Mucosa of descending colon (tissue), 3 donors: Measurements from ENCODE around the gene DRC7. TPM values are rescaled to one million over a fixed set of nuclear protein-coding genes. Genes with fewer than 3 reads are reported as not detected.
A peak's percentile ranks its signal among the peaks of the same experiment; 100 is the strongest.

Experiments
- ATAC-seq: fragments of 200-7000 bp; cut with Tn5 transposase; one replicate; pipeline ENCODE4 v1.9.1; 2020; ENCODE audit warnings: mild to moderate bottlenecking, moderate library complexity
- DNase-seq, 3 donors: peaks; one replicate each; pipeline ENCODE4 v3.0.0-alpha.2; 2020
- H3K36me3 ChIP-seq: fragments of 200-600 bp; one replicate; pipeline ENCODE4 v1.8.0; 2021; ENCODE audit warnings: low read depth, mild to moderate bottlenecking
- H3K4me1 ChIP-seq: fragments of 200-600 bp; one replicate; pipeline ENCODE4 v1.8.0; 2021; ENCODE audit warnings: low read depth, mild to moderate bottlenecking
- H3K4me3 ChIP-seq: fragments of 200-600 bp; one replicate; pipeline ENCODE4 v1.8.0; 2021; ENCODE audit warnings: mild to moderate bottlenecking
- H3K9me3 ChIP-seq: fragments of 200-600 bp; one replicate; pipeline ENCODE4 v1.8.0; 2021; ENCODE audit warnings: mild to moderate bottlenecking
- CTCF ChIP-seq: fragments of 200-600 bp; IDR thresholded peaks from one replicate; pipeline ENCODE4 v1.8.0; 2022; ENCODE audit warnings: antibody characterized with exemption, mild to moderate bottlenecking
- intact Hi-C, 2 donors: fragments of 100-400 bp; cut with DNase I in 1 of 2; cut with micrococcal nuclease in 1 of 2; formaldehyde crosslinking; loops; one replicate each; pipeline versions ENCODE4 v1.11.0 to v1.11.1; 2022; cut with DNase I, micrococcal nuclease
- total RNA-seq, 3 donors: library from RNA; stranded (reverse); fragmentation: NEBNext Ultra II Directional in 2 of 3; extraction: Animal tissue kit (Norgen Biotek cat#: 25700) in 2 of 3; gene quantifications; one replicate each; pipeline versions ENCODE4 v1.2.1 to v1.2.4, GENCODE V29; 2021 to 2023
- donor health status: DM: no; HTN: no; CAD: no; lungs with moderate emphysema.
- donor health status: DM: no; HTN: no; CAD: no.
- donor health status: DM: no; HTN: yes; CAD: no.

The DRC7 gene
- total RNA-seq, 3 donors from 2014 or later, result not detected

GRCh38 chr16:57677622-57678369 lies 16.8 kb upstream of the DRC7 start:
- Histone ChIP-seq H3K4me3 (no peak overlapping the region), H3K36me3 (no peaks in the 10 kb centered on the region), H3K9me3 (no peaks in the 10 kb centered on the region), H3K4me1 (no peaks in the 10 kb centered on the region)
- TF ChIP-seq CTCF, result no peak
- intact Hi-C loops, result no loop called here
- no peak for DNase-seq
- peak; percentile 28 for ATAC-seq

- ATAC-seq, result no peak
- no peak for DNase-seq
- H3K4me1 ChIP-seq, result no peaks in the 10 kb centered on the region
- no peaks in the 10 kb centered on the region for H3K9me3 ChIP-seq
- no peaks in the 10 kb centered on the region for H3K36me3 ChIP-seq
- no peak overlapping the region for H3K4me3 ChIP-seq
- intact Hi-C loops, result no loop called here
- no peak for TF ChIP-seq CTCF
Observed at GRCh38 chr16:57679016-57679415, 15.6 kb upstream of the DRC7 start.

GRCh38 chr16:57679767-57680482 lies 14.7 kb upstream of the DRC7 start:
- no peaks in the 10 kb centered on the region for H3K4me1 ChIP-seq
- ATAC-seq (no peak), DNase-seq (no peak)
- H3K36me3 ChIP-seq, result no peaks in the 10 kb centered on the region
- TF ChIP-seq CTCF, result no peak
- intact Hi-C loops, result no loop called here
- no peaks in the 10 kb centered on the region for H3K9me3 ChIP-seq
- H3K4me3 ChIP-seq, result no peak overlapping the region

GRCh38 chr16:57680842-57681375 lies 13.7 kb upstream of the DRC7 start:
- Histone ChIP-seq H3K36me3 (no peaks in the 10 kb centered on the region), H3K4me3 (no peak overlapping the region), H3K9me3 (no peaks in the 10 kb centered on the region), H3K4me1 (no peaks in the 10 kb centered on the region)
- ATAC-seq (no peak), DNase-seq (no peak)
- intact Hi-C loops, result no loop called here
- TF ChIP-seq CTCF, result no peak

GRCh38 chr16:57681950-57682728 lies 12.5 kb upstream of the DRC7 start:
- Histone ChIP-seq H3K9me3 (no peaks in the 10 kb centered on the region), H3K4me1 (no peaks in the 10 kb centered on the region), H3K36me3 (no peaks in the 10 kb centered on the region), H3K4me3 (no peak overlapping the region)
- intact Hi-C loops, result no loop called here
- DNase-seq, result no peak
- no peak for TF ChIP-seq CTCF
- no peak for ATAC-seq
